ENCODE results near the gene PSTPIP1. TPM values are rescaled to one million over a fixed set of nuclear protein-coding genes. Genes with fewer than 3 reads are reported as not detected.

PSTPIP1 gene
- total RNA-seq, 1 experiment from 2014 or later = not detected

- no peak for DNase-seq
- H3K9ac ChIP-seq (ENCODE audit: low read length) = no peak overlapping the region
- H3K79me2 ChIP-seq (ENCODE audit: low read length) = no peaks in the 10 kb centered on the region
- H3K27me3 ChIP-seq (ENCODE audit: low read length) = peaks cover 8% of the 10 kb centered on the region
- no peaks in the 10 kb centered on the region for H3K9me2 ChIP-seq (replicated peaks; ENCODE audit: low read length)
- H3K4me2 ChIP-seq (ENCODE audit: low read length) = no peak overlapping the region
- no peaks in the 10 kb centered on the region for H3F3A ChIP-seq (ENCODE audit: low read length, unreplicated experiment)
- H3K9me3 ChIP-seq (ENCODE audit: low read length) = no peaks in the 10 kb centered on the region
- H2AFZ ChIP-seq (ENCODE audit: low read length) = no peak overlapping the region
- ChIA-PET POLR2A (ENCODE audit: unreplicated experiment) (no interaction called here), CTCF (no interaction called here)
- no peaks in the 10 kb centered on the region for H4K20me1 ChIP-seq (ENCODE audit: low read length)
- no peaks in the 10 kb centered on the region for H3K36me3 ChIP-seq (ENCODE audit: low read depth, low read length)
- no peaks in the 10 kb centered on the region for H3K4me1 ChIP-seq (ENCODE audit: insufficient read depth, low read length)
- H3K4me3 ChIP-seq (ENCODE audit: low read length) = no peak overlapping the region
- no TSS peak for BruUV-seq (replicated peaks)
- intact Hi-C loops (cut with micrococcal nuclease) = no loop called here
- no peak for ATAC-seq
- TF ChIP-seq EZH2 (IDR thresholded peaks at IDR 0.05; ENCODE audit: low read length, unreplicated experiment) (no peak), EZH2phosphoT487 (IDR thresholded peaks at IDR 0.05; ENCODE audit: borderline replicate concordance, low read length) (no peak), CTCF (conservative IDR thresholded peaks at IDR 0.05; ENCODE audit: low read depth, low read length) (no peak)
- no peak overlapping the region for H3K27ac ChIP-seq (ENCODE audit: low read length)
These were observed 15.5 kb upstream of the PSTPIP1 start for GRCh38 chr15:76979331-76979925.

- Histone ChIP-seq H3F3A (ENCODE audit: low read length, unreplicated experiment) (no peaks in the 10 kb centered on the region), H3K79me2 (ENCODE audit: low read length) (no peaks in the 10 kb centered on the region), H3K27ac (ENCODE audit: low read length) (no peak overlapping the region), H3K9me3 (ENCODE audit: low read length) (no peaks in the 10 kb centered on the region), H3K27me3 (ENCODE audit: low read length) (peaks cover 8% of the 10 kb centered on the region), H3K36me3 (ENCODE audit: low read depth, low read length) (no peaks in the 10 kb centered on the region), H3K4me1 (ENCODE audit: insufficient read depth, low read length) (no peaks in the 10 kb centered on the region), H4K20me1 (ENCODE audit: low read length) (no peaks in the 10 kb centered on the region), H2AFZ (ENCODE audit: low read length) (no peak overlapping the region), H3K4me3 (ENCODE audit: low read length) (no peak overlapping the region), H3K4me2 (ENCODE audit: low read length) (no peak overlapping the region), H3K9me2 (replicated peaks; ENCODE audit: low read length) (no peaks in the 10 kb centered on the region), H3K9ac (ENCODE audit: low read length) (no peak overlapping the region)
- TF ChIP-seq EZH2phosphoT487 (IDR thresholded peaks at IDR 0.05; ENCODE audit: borderline replicate concordance, low read length) = no peak
- BruUV-seq (replicated peaks) = no TSS peak
- intact Hi-C loops (cut with micrococcal nuclease) = no loop called here
- no peak for DNase-seq
- CTCF ChIA-PET = no interaction called here
- no peak for ATAC-seq
- POLR2A ChIA-PET (ENCODE audit: unreplicated experiment) = no interaction called here
These were observed 14.9 kb upstream of the PSTPIP1 start for GRCh38 chr15:76979996-76980520.

GRCh38 chr15:76982356-76982755, 12.6 kb upstream of the PSTPIP1 start:
- no peaks in the 10 kb centered on the region for H3K27me3 ChIP-seq (ENCODE audit: low read length)
- no peak overlapping the region for H3K4me3 ChIP-seq (ENCODE audit: low read length)
- POLR2A ChIA-PET (ENCODE audit: unreplicated experiment) = no interaction called here
- no peaks in the 10 kb centered on the region for H3K79me2 ChIP-seq (ENCODE audit: low read length)
- intact Hi-C loops (cut with micrococcal nuclease) = no loop called here
- no peak for DNase-seq
- no peaks in the 10 kb centered on the region for H3K4me1 ChIP-seq (ENCODE audit: insufficient read depth, low read length)
- H3K9me3 ChIP-seq (ENCODE audit: low read length) = no peaks in the 10 kb centered on the region
- H2AFZ ChIP-seq (ENCODE audit: low read length) = no peak overlapping the region
- H3K9ac ChIP-seq (ENCODE audit: low read length) = no peak overlapping the region
- no TSS peak for BruUV-seq (replicated peaks)
- TF ChIP-seq CTCF (conservative IDR thresholded peaks at IDR 0.05; ENCODE audit: low read depth, low read length) = no peak
- TF ChIP-seq EZH2 (IDR thresholded peaks at IDR 0.05; ENCODE audit: low read length, unreplicated experiment) = no peak
- TF ChIP-seq EZH2phosphoT487 (IDR thresholded peaks at IDR 0.05; ENCODE audit: borderline replicate concordance, low read length) = no peak
- H3K36me3 ChIP-seq (ENCODE audit: low read depth, low read length) = no peaks in the 10 kb centered on the region
- no peak for ATAC-seq
- H3K9me2 ChIP-seq (replicated peaks; ENCODE audit: low read length) = no peaks in the 10 kb centered on the region
- H3F3A ChIP-seq (ENCODE audit: low read length, unreplicated experiment) = no peaks in the 10 kb centered on the region
- H4K20me1 ChIP-seq (ENCODE audit: low read length) = no peaks in the 10 kb centered on the region
- no peak overlapping the region for H3K27ac ChIP-seq (ENCODE audit: low read length)
- CTCF ChIA-PET = no interaction called here
- no peak overlapping the region for H3K4me2 ChIP-seq (ENCODE audit: low read length)
